Measurements from ENCODE around the gene QKI. TPM values are rescaled to one million over a fixed set of nuclear protein-coding genes. Genes with fewer than 3 reads are reported as not detected.

QKI gene
- total and polyA plus RNA-seq, 2 of the 8 experiments (the other 6 are each of a cell fraction or from before 2014, with no cell fraction given): 181 to 183 TPM

DNA sequence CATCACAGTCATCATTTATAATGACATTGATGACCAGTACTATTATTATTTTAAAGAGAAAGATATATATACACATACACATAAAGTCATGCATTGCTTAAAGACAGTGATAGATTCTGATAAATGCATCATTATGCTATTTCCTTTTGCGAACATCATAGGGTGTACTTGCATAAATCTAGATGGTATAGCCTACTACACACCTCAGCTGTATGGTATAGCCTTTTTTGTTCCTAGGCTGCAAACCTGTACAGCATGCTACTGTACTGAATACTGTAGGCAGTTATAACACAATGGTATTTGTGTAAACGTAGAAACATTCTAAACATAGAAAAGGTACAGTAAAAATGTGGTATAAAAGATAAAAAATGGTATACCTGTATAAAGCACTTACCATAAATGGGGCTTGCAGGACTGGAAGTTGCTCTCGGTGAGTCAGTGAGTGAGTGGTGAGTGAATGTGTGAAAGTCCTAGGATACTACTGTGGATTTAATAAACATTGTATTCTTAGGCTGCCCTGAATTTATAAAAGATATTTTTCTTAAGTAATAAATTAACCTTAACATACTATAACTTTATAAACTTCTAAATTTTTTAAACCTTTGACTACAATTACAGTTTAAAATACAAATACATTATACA lies 23.9 kb downstream of the QKI start:
- ChIA-PET CTCF (ENCODE audit: partially characterized antibody) (interaction anchor here (0.6 to 1.6 kb wide), 2 partner anchors 116 to 588 kb away, joined by 4 read pairs; no protein-coding TSS in a partner anchor), POLR2A (ENCODE audit: partially characterized antibody) (no interaction called here)
- TF ChIP-seq TEAD4 (IDR thresholded peaks at IDR 0.05; ENCODE audit: low read depth, low read length) (no peak), NANOG (IDR thresholded peaks at IDR 0.05; ENCODE audit: insufficient read depth, low read depth, low read length, poor library complexity, severe bottlenecking) (no peak), ATF3 (IDR thresholded peaks at IDR 0.05; ENCODE audit: insufficient read depth, low read depth, low read length) (no peak), HDAC6 (IDR thresholded peaks at IDR 0.05; ENCODE audit: low read depth, low read length) (no peak), ASH2L (IDR thresholded peaks at IDR 0.05; ENCODE audit: low read length) (no peak)

More for the DNA sequence above, 23.9 kb downstream of the QKI start:
- Histone ChIP-seq H4K8ac (ENCODE audit: extremely low read depth, insufficient read depth, low read length) (no peak overlapping the region), H3K18ac (ENCODE audit: extremely low read depth, low read length) (no peak overlapping the region), H2BK15ac (ENCODE audit: low read length) (no peak overlapping the region), H3K27me3 (replicated peaks in 1 of 4; ENCODE audit: control insufficient read depth in 3 of 4, extremely low read depth in 1 of 4, insufficient read depth in 3 of 4, low read length in 3 of 4) (no peaks in the 10 kb centered on the region), H2AFZ (ENCODE audit: low read length) (no peak overlapping the region), H3K4ac (replicated peaks; ENCODE audit: insufficient read length, low read depth, low read length) (no peak overlapping the region), H4K91ac (replicated peaks; ENCODE audit: insufficient read length, low read length) (no peak overlapping the region), H3K23me2 (ENCODE audit: low read depth, low read length) (peaks cover 3% of the 10 kb centered on the region; the same call in 1 of the 2 replicates), H3K4me1 (replicated peaks in 1 of 4; ENCODE audit: control insufficient read depth in 3 of 4, insufficient read depth in 4 of 4, low read length in 3 of 4) (peaks cover 0 to 8% (median 2%) of the 10 kb centered on the region in 4 experiments; a peak in 2 of 7 replicates), H2AK5ac (ENCODE audit: low read depth, low read length) (no peak overlapping the region), H3K9me3 (ENCODE audit: insufficient read depth in 2 of 2, low read depth in 1 of 2, low read length in 1 of 2) (no peaks in the 10 kb centered on the region), H2BK5ac (ENCODE audit: low read depth, low read length) (no peak overlapping the region), H3K79me2 (ENCODE audit: control insufficient read depth in 1 of 2, insufficient read depth in 2 of 2, low read length in 2 of 2) (peaks cover 30 to 100% of the 10 kb centered on the region in 2 experiments), H3K56ac (replicated peaks; ENCODE audit: insufficient read length, low read depth, low read length) (no peak overlapping the region), H3K9ac (replicated peaks in 1 of 4; ENCODE audit: extremely low read depth in 1 of 4, low read depth in 3 of 4, low read length in 3 of 4) (no peak overlapping the region), H2BK120ac (replicated peaks; ENCODE audit: low read depth, low read length) (no peak overlapping the region), H2BK20ac (ENCODE audit: low read length) (no peak overlapping the region), H3K4me3 (ENCODE audit: extremely low read depth in 1 of 4, insufficient read depth in 2 of 4, low read depth in 3 of 4, low read length in 4 of 4) (no peak overlapping the region), H3K4me2 (ENCODE audit: insufficient read depth in 1 of 2, low read depth in 2 of 2, low read length in 2 of 2) (no peak overlapping the region), H4K20me1 (replicated peaks in 1 of 2; ENCODE audit: control insufficient read depth in 1 of 2, insufficient read depth in 2 of 2, low read length in 2 of 2) (peaks cover 11 to 21% of the 10 kb centered on the region in 2 experiments), H4K5ac (ENCODE audit: insufficient read length, low read depth, low read length) (no peak overlapping the region), H3K14ac (ENCODE audit: insufficient read length) (no peak overlapping the region), H3K27ac (ENCODE audit: low read depth, low read length) (no peak overlapping the region), H3K79me1 (ENCODE audit: low read depth, low read length) (peaks cover 7% of the 10 kb centered on the region), H3K23ac (ENCODE audit: insufficient read length) (no peak overlapping the region), H3K36me3 (ENCODE audit: control insufficient read depth in 2 of 4, insufficient read depth in 4 of 4, low read length in 3 of 4) (no peaks in the 10 kb centered on the region), H2BK12ac (ENCODE audit: low read depth, low read length) (no peak overlapping the region)
- WGBS, 2 experiments (ENCODE audit: extremely low coverage in 1 of 2, insufficient coverage in 1 of 2, insufficient read length in 1 of 2, insufficient replicate concordance in 2 of 2, low coverage in 1 of 2, low lambda C conversion rate in 2 of 2, missing lambda C conversion rate in 1 of 2): 85% methylated on average over 3 of the region's 3 CpGs; no CpG with 5 or more reads in 1 of the 2 experiments
- FAIRE-seq (no peak), DNase-seq (ENCODE audit: low read depth in 1 of 2, low spot score in 2 of 2) (no peak)
